Brain microvascular endothelial cell (primary cell): ENCODE results near the gene MYO16.

Source experiments
- DNase-seq: peaks from one replicate; pipeline ENCODE4 v3.0.0-alpha.2; 2020
- H3K27ac ChIP-seq: fragments of 250-450 bp; sonication (Bioruptor Pico); 2 replicates; pipeline ENCODE4 v1.5.1; 2020; ENCODE audit warnings: mild to moderate bottlenecking, moderate library complexity
- H3K27me3 ChIP-seq: fragments of 250-450 bp; sonication (Bioruptor Pico); replicated peaks from 2 replicates; pipeline ENCODE4 v1.5.1; 2020; ENCODE audit warnings: mild to moderate bottlenecking
- H3K36me3 ChIP-seq: fragments of 250-450 bp; sonication (Bioruptor Pico); replicated peaks from 2 replicates; pipeline ENCODE4 v1.5.1; 2020; ENCODE audit warnings: mild to moderate bottlenecking
- H3K4me3 ChIP-seq: 2 replicates; pipeline ENCODE4 v1.5.1; 2011; ENCODE audit warnings: low read depth, mild to moderate bottlenecking, control low read depth, low read length, moderate library complexity
- in situ Hi-C: cut with HindIII; loops from 2 replicates; pipeline ENCODE4 v1.10.0; 2017; ENCODE audit warnings: low sequenced_read_pairs, low pct_ligation_motif_present
- TF ChIP-seq, protein P1 (sequence below): IDR thresholded peaks from 2 replicates; pipeline ENCODE4 v1.5.1; 2011; ENCODE audit warnings: low read depth, mild to moderate bottlenecking, moderate library complexity, low read length, control low read depth, inconsistent platforms; ENCODE audit errors: missing control alignments

Gene MYO16

DNA sequence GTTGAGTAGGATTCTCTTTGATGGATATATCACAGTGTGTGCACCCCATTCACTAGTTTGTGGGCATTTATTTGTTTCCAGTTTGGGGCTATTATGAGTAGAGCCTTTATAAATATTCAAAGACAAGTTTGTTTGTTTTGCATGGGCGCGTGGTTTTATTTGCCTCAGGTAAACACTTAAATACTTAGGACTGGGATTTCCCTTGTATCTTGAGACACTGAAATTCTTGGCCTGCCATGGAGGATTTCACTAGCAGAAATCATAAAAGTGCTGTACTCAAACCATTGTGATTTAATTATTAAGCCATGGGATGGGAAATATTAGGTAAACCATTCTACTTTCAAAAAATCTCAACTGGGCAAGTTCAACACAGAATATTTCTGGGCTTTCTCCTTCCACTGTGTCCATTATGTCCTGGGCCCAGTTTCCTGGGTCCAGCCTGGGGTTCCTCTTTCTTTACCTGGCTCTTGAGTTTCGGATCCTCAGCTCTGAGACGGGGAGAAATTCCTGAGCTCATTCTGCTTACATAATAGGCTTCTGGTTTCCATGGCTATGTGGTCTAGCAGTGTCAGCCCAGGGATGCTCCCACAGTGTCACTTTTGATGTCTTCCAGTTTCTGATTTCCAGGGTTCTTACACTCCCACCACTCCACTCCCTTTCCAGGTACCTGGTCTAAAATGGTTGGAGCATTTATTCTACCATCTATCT is 14.4 kb downstream of the MYO16 start:
- DNase-seq, result no peak
- Histone ChIP-seq H3K4me3 (no peak overlapping the region), H3K27ac (no peak overlapping the region), H3K36me3 (no peaks in the 10 kb centered on the region), H3K27me3 (no peaks in the 10 kb centered on the region)
- in situ Hi-C loops, result no loop called here
- TF ChIP-seq, protein P1, sequence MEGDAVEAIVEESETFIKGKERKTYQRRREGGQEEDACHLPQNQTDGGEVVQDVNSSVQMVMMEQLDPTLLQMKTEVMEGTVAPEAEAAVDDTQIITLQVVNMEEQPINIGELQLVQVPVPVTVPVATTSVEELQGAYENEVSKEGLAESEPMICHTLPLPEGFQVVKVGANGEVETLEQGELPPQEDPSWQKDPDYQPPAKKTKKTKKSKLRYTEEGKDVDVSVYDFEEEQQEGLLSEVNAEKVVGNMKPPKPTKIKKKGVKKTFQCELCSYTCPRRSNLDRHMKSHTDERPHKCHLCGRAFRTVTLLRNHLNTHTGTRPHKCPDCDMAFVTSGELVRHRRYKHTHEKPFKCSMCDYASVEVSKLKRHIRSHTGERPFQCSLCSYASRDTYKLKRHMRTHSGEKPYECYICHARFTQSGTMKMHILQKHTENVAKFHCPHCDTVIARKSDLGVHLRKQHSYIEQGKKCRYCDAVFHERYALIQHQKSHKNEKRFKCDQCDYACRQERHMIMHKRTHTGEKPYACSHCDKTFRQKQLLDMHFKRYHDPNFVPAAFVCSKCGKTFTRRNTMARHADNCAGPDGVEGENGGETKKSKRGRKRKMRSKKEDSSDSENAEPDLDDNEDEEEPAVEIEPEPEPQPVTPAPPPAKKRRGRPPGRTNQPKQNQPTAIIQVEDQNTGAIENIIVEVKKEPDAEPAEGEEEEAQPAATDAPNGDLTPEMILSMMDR, result no peak

DNA sequence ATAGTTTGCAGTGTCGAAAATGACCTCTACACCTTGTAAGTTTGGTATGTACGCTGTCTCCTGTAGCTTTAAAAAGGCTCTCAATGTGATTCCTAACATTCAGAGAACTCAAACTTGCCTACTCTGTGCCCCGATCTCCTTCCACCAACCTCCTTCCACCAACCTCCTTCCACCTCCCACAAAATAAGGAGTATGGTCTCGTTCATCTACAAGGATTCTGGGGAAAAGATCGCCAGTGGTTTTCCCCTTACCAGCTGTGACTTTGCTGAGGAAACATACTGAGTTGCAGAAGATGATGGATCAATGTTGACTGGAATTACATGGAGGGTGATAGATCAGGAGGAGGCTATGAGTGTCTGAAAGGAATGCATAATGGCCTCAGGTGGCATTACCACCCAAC is 16.0 kb downstream of the MYO16 start:
- TF ChIP-seq, protein P1, result no peak
- Histone ChIP-seq H3K27ac (no peak overlapping the region), H3K27me3 (no peaks in the 10 kb centered on the region), H3K36me3 (no peaks in the 10 kb centered on the region), H3K4me3 (no peak overlapping the region)
- DNase-seq, result no peak
- in situ Hi-C loops, result no loop called here

DNA sequence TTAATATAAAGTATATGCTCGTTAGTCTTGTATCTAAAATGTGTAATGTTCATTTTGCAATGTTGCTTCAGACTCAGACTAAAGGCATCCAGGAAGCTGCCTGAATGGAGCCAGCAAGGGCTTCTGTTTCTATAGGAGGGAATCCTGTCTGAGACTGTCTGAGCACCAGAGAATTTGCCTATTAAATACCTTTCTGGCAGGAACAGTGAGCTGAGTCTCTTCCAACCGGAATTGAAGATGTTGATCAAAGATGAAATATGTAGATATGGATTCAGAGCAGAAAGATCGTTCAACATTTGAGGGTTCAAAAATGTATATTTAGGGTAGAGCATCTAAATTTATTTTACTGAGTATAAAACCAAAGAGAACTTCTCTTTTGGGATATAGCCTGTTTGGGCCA is 20.9 kb downstream of the MYO16 start:
- Histone ChIP-seq H3K36me3 (no peaks in the 10 kb centered on the region), H3K27me3 (no peaks in the 10 kb centered on the region), H3K27ac (no peak overlapping the region), H3K4me3 (no peak overlapping the region)
- in situ Hi-C loops, result no loop called here
- TF ChIP-seq, protein P1, result no peak
- DNase-seq, result no peak

DNA sequence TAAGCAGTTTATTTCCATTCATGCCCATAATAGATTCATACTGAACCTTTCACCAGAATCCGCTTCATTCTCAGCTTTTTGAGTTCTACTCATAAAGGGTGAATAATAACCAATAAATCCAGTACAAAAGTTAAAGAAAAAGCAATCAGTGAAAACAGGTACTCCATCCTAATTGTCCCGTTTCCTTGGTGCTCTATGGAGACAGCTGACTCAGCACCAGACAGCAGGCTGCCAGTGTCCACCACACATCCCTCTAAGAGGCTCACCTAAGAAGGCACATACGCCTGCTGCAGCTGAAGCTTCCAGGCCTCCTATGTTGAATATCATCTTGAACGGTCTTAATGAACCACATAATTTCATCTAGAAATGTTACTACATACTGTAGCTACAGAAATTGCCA is 27.3 kb downstream of the MYO16 start:
- in situ Hi-C loops, result no loop called here
- H3K27me3 ChIP-seq, result no peaks in the 10 kb centered on the region
- H3K36me3 ChIP-seq, result no peaks in the 10 kb centered on the region
- H3K27ac ChIP-seq, result no peak overlapping the region
- no peak for DNase-seq
- no peak overlapping the region for H3K4me3 ChIP-seq
- TF ChIP-seq, protein P1, result no peak

DNA sequence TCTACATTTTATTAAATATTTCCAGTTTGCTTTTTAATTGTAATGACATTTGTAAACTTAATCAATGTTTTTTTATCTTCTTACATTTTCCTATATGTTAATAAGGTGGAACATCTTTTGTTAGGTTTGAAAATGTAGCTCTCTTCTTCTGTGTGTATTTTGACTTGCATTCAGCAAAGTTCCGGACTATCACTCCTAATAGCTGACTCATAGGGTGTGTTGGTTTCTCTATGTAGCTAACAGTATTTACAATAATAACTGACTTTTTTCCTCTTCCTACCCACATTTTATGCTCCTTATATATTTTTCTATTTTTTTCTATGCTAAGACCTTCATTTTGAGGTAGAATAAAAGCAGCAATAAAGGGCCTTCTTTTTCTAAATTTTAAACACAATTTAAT is 28.1 kb downstream of the MYO16 start:
- no peak for DNase-seq
- Histone ChIP-seq H3K27me3 (no peaks in the 10 kb centered on the region), H3K27ac (no peak overlapping the region), H3K4me3 (no peak overlapping the region), H3K36me3 (no peaks in the 10 kb centered on the region)
- in situ Hi-C loops, result no loop called here
- TF ChIP-seq, protein P1, result no peak

DNA sequence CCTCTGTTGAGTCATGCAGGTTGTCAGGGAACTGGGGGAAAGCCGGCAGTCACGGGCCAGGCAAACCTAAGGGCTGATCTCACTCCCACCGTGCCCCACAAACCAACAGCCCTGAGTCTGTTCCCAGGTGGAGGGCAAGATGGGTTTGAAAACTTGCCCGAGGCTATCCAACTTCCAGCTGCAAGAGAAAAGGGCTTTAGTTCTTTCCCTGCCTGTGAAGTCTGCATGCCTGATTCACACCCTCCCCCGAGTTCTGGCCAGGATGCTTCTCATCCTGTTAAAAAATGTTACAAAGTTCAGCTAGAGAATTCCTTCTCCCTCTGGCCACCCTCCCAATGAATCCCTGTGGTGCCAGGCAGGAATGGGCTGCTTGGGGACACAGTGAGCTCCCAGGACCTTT is 33.1 kb downstream of the MYO16 start:
- Histone ChIP-seq H3K27ac (no peak overlapping the region), H3K36me3 (no peaks in the 10 kb centered on the region), H3K27me3 (no peaks in the 10 kb centered on the region), H3K4me3 (no peak overlapping the region)
- TF ChIP-seq, protein P1, result no peak
- in situ Hi-C loops, result no loop called here
- no peak for DNase-seq
